T47D (cell line): ENCODE data around the gene COL28A1.

Experiments used
- DNase-seq, 2 experiments: peaks; one replicate each; pipeline versions ENCODE4 v3.0.0 to v3.0.0-alpha.2; 2011 to 2012; ENCODE audit warnings: low read depth in 1 of 2, low spot score in 1 of 2
- JUND ChIP-seq: IDR thresholded peaks from 2 replicates; pipeline ENCODE4 v1.6.1; 2012; ENCODE audit warnings: low read depth
- in situ Hi-C: cut with HindIII; loops from 2 replicates; pipeline ENCODE4 v1.10.0; 2016; ENCODE audit warnings: low sequenced_read_pairs, low pct_unique_long_range_greater_than_20kb

The COL28A1 gene

GRCh38 chr7:7351832-7352231 is 183.8 kb downstream of the COL28A1 start:
- no peak for TF ChIP-seq JUND
- no peak for DNase-seq
- in situ Hi-C loops, result no loop called here

- TF ChIP-seq JUND, result no peak
- in situ Hi-C loops, result no loop called here
Observed at GRCh38 chr7:7351156-7351555, 184.5 kb downstream of the COL28A1 start.

GRCh38 chr7:7349156-7349555 is 186.5 kb downstream of the COL28A1 start:
- in situ Hi-C loops, result no loop called here

More at GRCh38 chr7:7351156-7351555, 184.5 kb downstream of the COL28A1 start:
- no peak for DNase-seq

GRCh38 chr7:7347045-7347444 is 188.6 kb downstream of the COL28A1 start:
- no peak for TF ChIP-seq JUND
- DNase-seq, result no peak
- in situ Hi-C loops, result no loop called here

More at GRCh38 chr7:7349156-7349555, 186.5 kb downstream of the COL28A1 start:
- no peak for DNase-seq
- TF ChIP-seq JUND, result no peak

- DNase-seq, result no peak
- in situ Hi-C loops, result no loop called here
- no peak for TF ChIP-seq JUND
Observed at GRCh38 chr7:7344583-7344982, 191.1 kb downstream of the COL28A1 start.

GRCh38 chr7:7335909-7336308 is 199.8 kb downstream of the COL28A1 start:
- in situ Hi-C loops, result no loop called here
- DNase-seq, result no peak
- TF ChIP-seq JUND, result no peak

GRCh38 chr7:7335215-7335614 is 200.5 kb downstream of the COL28A1 start:
- TF ChIP-seq JUND, result no peak
- in situ Hi-C loops, result no loop called here
- no peak for DNase-seq

GRCh38 chr7:7333610-7334009 is 202.1 kb downstream of the COL28A1 start:
- DNase-seq, result no peak
- in situ Hi-C loops, result no loop called here
- TF ChIP-seq JUND, result no peak

GRCh38 chr7:7331523-7331922 is 204.2 kb downstream of the COL28A1 start:
- peak in 1 of 2 experiments; percentile 72 for DNase-seq
- in situ Hi-C loops, result no loop called here
- TF ChIP-seq JUND, result no peak

GRCh38 chr7:7330997-7331396 is 204.7 kb downstream of the COL28A1 start:
- in situ Hi-C loops, result no loop called here
- no peak for TF ChIP-seq JUND
- DNase-seq, result peak in 1 of 2 experiments; percentile 59

GRCh38 chr7:7329326-7329725 is 206.3 kb downstream of the COL28A1 start:
- TF ChIP-seq JUND, result no peak
- DNase-seq, result peak; percentile 44 to 93
- in situ Hi-C loops, result no loop called here

GRCh38 chr7:7327423-7327822 is 208.2 kb downstream of the COL28A1 start:
- no peak for TF ChIP-seq JUND
- in situ Hi-C loops, result no loop called here
- DNase-seq, result no peak

- peak in 1 of 2 experiments; percentile 49 for DNase-seq
- no peak for TF ChIP-seq JUND
- in situ Hi-C loops, result no loop called here
Observed at GRCh38 chr7:7324698-7325097, 211.0 kb downstream of the COL28A1 start.

- DNase-seq, result no peak
- TF ChIP-seq JUND, result no peak
- in situ Hi-C loops, result no loop called here
Observed at GRCh38 chr7:7323921-7324320, 211.8 kb downstream of the COL28A1 start.
